Caco-2 (cell line): ENCODE data around the gene KIF16B. TPM values are rescaled to one million over a fixed set of nuclear protein-coding genes. Genes with fewer than 3 reads are reported as not detected.

Experiments used
- BruUV-seq: library from RNA; stranded (reverse); fragments of 400-500 nt; replicated peaks from 2 replicates; lab custom pipeline; 2021; lab: Mats Ljungman, UMichigan
- CTCF ChIA-PET: fragments of 300-600 bp; sonication (Branson Sonifier 250); formaldehyde crosslinking; loops from one replicate; lab custom pipeline; 2022; ENCODE audit warnings: antibody characterized with exemption; lab: Charles Lee
- POLR2A ChIA-PET: fragments of 300-600 bp; sonication (Branson Sonifier 250); formaldehyde crosslinking; loops from one replicate; lab custom pipeline; 2022; ENCODE audit warnings: antibody characterized with exemption; lab: Charles Lee
- DNase-seq, 2 experiments: peaks; one replicate each; pipeline versions ENCODE4 v3.0.0 to v3.0.0-alpha.2; 2020 to 2022
- H3K27me3 ChIP-seq: replicated peaks from 2 replicates; pipeline ENCODE4 v1.6.0; 2011; ENCODE audit warnings: low read length; ENCODE audit not compliant: control insufficient read depth, insufficient read depth
- H3K36me3 ChIP-seq: 2 replicates; pipeline ENCODE4 v1.5.1; 2011; ENCODE audit warnings: low read length; ENCODE audit not compliant: control insufficient read depth, insufficient read depth
- H3K4me1 ChIP-seq: fragments of 250-450 bp; sonication (Bioruptor Pico); 2 replicates; pipeline ENCODE4 v1.5.1; 2020; ENCODE audit warnings: mild to moderate bottlenecking
- H3K4me3 ChIP-seq: 2 replicates; pipeline ENCODE4 v1.5.1; 2011; ENCODE audit warnings: low read depth, mild to moderate bottlenecking, control low read depth, low read length
- H3K9me3 ChIP-seq: fragments of 250-450 bp; sonication (Bioruptor Pico); 2 replicates; pipeline ENCODE4 v1.5.1; 2020; ENCODE audit warnings: mild to moderate bottlenecking, moderate library complexity
- H3K27ac Mint-ChIP-seq: one replicate; pipeline ENCODE4 v1.8.0; 2022; ENCODE audit warnings: mixed read lengths; ENCODE audit not compliant: unreplicated experiment
- H3K27me3 Mint-ChIP-seq: one replicate; pipeline ENCODE4 v1.8.0; 2022; ENCODE audit warnings: mixed read lengths; ENCODE audit not compliant: insufficient read depth, unreplicated experiment
- H3K36me3 Mint-ChIP-seq: one replicate; pipeline ENCODE4 v1.8.0; 2022; ENCODE audit warnings: mild to moderate bottlenecking, mixed read lengths; ENCODE audit not compliant: insufficient read depth, unreplicated experiment
- H3K4me1 Mint-ChIP-seq: one replicate; pipeline ENCODE4 v1.8.0; 2022; ENCODE audit warnings: low read depth, mixed read lengths; ENCODE audit not compliant: unreplicated experiment
- H3K4me3 Mint-ChIP-seq: one replicate; pipeline ENCODE4 v1.8.0; 2022; ENCODE audit warnings: mild to moderate bottlenecking, moderate library complexity, mixed read lengths; ENCODE audit not compliant: unreplicated experiment
- H3K9me3 Mint-ChIP-seq: one replicate; pipeline ENCODE4 v1.8.0; 2022; ENCODE audit warnings: mixed read lengths; ENCODE audit not compliant: unreplicated experiment
- CTCF ChIP-seq, 2 experiments: fragments of 200-600 bp in 1 of 2; IDR thresholded peaks; 1 replicate in 1 of 2; 2 replicates in 1 of 2; pipeline versions ENCODE4 v1.5.1 to v1.8.0; 2011 to 2022; ENCODE audit warnings: antibody characterized with exemption in 1 of 2, control low read depth in 1 of 2, inconsistent platforms in 1 of 2, low read depth in 1 of 2, low read length in 1 of 2, mild to moderate bottlenecking in 1 of 2, moderate library complexity in 1 of 2; ENCODE audit not compliant: insufficient read depth in 1 of 2, severe bottlenecking in 1 of 2, unreplicated experiment in 1 of 2
- intact Hi-C: fragments of 100-400 bp; cut with micrococcal nuclease; formaldehyde crosslinking; loops from one replicate; pipeline ENCODE4 v1.10.0; 2022; ENCODE audit not compliant: unreplicated experiment
- total RNA-seq: library from RNA; stranded (reverse); gene quantifications from 2 replicates; pipeline ENCODE4 v1.2.3, GENCODE V29; 2022

KIF16B gene
- total RNA-seq, 1 experiment from 2014 or later, result 11.3 TPM

GRCh38 chr20:16617056-16617455 lies 43.8 kb upstream of the KIF16B start:
- H3K4me3 ChIP-seq, result no peak overlapping the region
- DNase-seq, result no peak
- TF ChIP-seq CTCF (IDR thresholded peaks at IDR 0.05; ENCODE audit: insufficient read depth in 1 of 2, low read depth in 1 of 2, low read length in 1 of 2, severe bottlenecking in 1 of 2, unreplicated experiment in 1 of 2), result no peak
- Mint-ChIP-seq H3K36me3 (no peaks in the 10 kb centered on the region), H3K9me3 (peaks cover 22% of the 10 kb centered on the region), H3K4me3 (no peak overlapping the region), H3K27me3 (no peaks in the 10 kb centered on the region), H3K4me1 (peaks cover 20% of the 10 kb centered on the region), H3K27ac (no peak overlapping the region)
- peaks cover 22% of the 10 kb centered on the region for H3K4me1 ChIP-seq
- BruUV-seq, result no TSS peak
- ChIA-PET CTCF (no interaction called here), POLR2A (no interaction called here)
- peaks cover 6% of the 10 kb centered on the region; the same call in 1 of the 2 replicates for H3K9me3 ChIP-seq
- no peaks in the 10 kb centered on the region for H3K36me3 ChIP-seq
- H3K27me3 ChIP-seq, result no peaks in the 10 kb centered on the region
- intact Hi-C loops, result no loop called here

GRCh38 chr20:16616317-16616716 lies 43.1 kb upstream of the KIF16B start:
- H3K27me3 Mint-ChIP-seq, result no peaks in the 10 kb centered on the region
- CTCF ChIA-PET, result no interaction called here
- Histone ChIP-seq H3K4me1 (peaks cover 15% of the 10 kb centered on the region), H3K9me3 (peaks cover 6% of the 10 kb centered on the region; the same call in 1 of the 2 replicates), H3K27me3 (no peaks in the 10 kb centered on the region), H3K36me3 (no peaks in the 10 kb centered on the region), H3K4me3 (no peak overlapping the region)
- H3K4me1 Mint-ChIP-seq, result peaks cover 19% of the 10 kb centered on the region
- intact Hi-C loops, result no loop called here
- no TSS peak for BruUV-seq
- no peak for DNase-seq
- peaks cover 22% of the 10 kb centered on the region for H3K9me3 Mint-ChIP-seq
- no peak for TF ChIP-seq CTCF (IDR thresholded peaks at IDR 0.05; ENCODE audit: insufficient read depth in 1 of 2, low read depth in 1 of 2, low read length in 1 of 2, severe bottlenecking in 1 of 2, unreplicated experiment in 1 of 2)
- H3K36me3 Mint-ChIP-seq, result no peaks in the 10 kb centered on the region
- H3K27ac Mint-ChIP-seq, result no peak overlapping the region
- no peak overlapping the region for H3K4me3 Mint-ChIP-seq
- POLR2A ChIA-PET, result no interaction called here

GRCh38 chr20:16615199-16615598 lies 42.0 kb upstream of the KIF16B start:
- Histone ChIP-seq H3K36me3 (no peaks in the 10 kb centered on the region), H3K4me3 (no peak overlapping the region), H3K4me1 (peaks cover 6% of the 10 kb centered on the region), H3K9me3 (peaks cover 6% of the 10 kb centered on the region; the same call in 1 of the 2 replicates), H3K27me3 (no peaks in the 10 kb centered on the region)
- BruUV-seq, result no TSS peak
- no peaks in the 10 kb centered on the region for H3K27me3 Mint-ChIP-seq
- H3K4me3 Mint-ChIP-seq, result no peak overlapping the region
- H3K4me1 Mint-ChIP-seq, result peaks cover 8% of the 10 kb centered on the region
- H3K27ac Mint-ChIP-seq, result no peak overlapping the region
- ChIA-PET POLR2A (no interaction called here), CTCF (no interaction called here)
- intact Hi-C loops, result no loop called here
- DNase-seq, result no peak
- peaks cover 22% of the 10 kb centered on the region for H3K9me3 Mint-ChIP-seq
- no peak for TF ChIP-seq CTCF (IDR thresholded peaks at IDR 0.05; ENCODE audit: insufficient read depth in 1 of 2, low read depth in 1 of 2, low read length in 1 of 2, severe bottlenecking in 1 of 2, unreplicated experiment in 1 of 2)
- no peaks in the 10 kb centered on the region for H3K36me3 Mint-ChIP-seq
